Measurements from ENCODE around the gene PACSIN2. TPM values are rescaled to one million over a fixed set of nuclear protein-coding genes. Genes with fewer than 3 reads are reported as not detected.

The PACSIN2 gene
- total and polyA plus RNA-seq, 2 experiments from 2014 or later, result 23.5 to 57.3 TPM

- TF ChIP-seq ETS1 (IDR thresholded peaks at IDR 0.05) (no peak), CTCF (conservative IDR thresholded peaks at IDR 0.05; ENCODE audit: low read depth in 2 of 2) (no peak), JUNB (IDR thresholded peaks at IDR 0.05; ENCODE audit: unreplicated experiment) (no peak), POLR2AphosphoS5 (IDR thresholded peaks at IDR 0.05; ENCODE audit: low read depth) (no peak), NANOG (IDR thresholded peaks at IDR 0.05; ENCODE audit: borderline replicate concordance) (no peak), CREB1 (CRISPR knock-in tag; IDR thresholded peaks at IDR 0.05; ENCODE audit: low read depth) (no peak), STAT1 (IDR thresholded peaks at IDR 0.05; ENCODE audit: unreplicated experiment) (no peak), ZNF331 (CRISPR knock-in tag; IDR thresholded peaks at IDR 0.05; ENCODE audit: low read depth) (no peak), ZNF114 (CRISPR knock-in tag; IDR thresholded peaks at IDR 0.05) (no peak)
These were observed 16.7 kb upstream of the PACSIN2 start (continued) for GRCh38 chr22:43031617-43032016.

DNA sequence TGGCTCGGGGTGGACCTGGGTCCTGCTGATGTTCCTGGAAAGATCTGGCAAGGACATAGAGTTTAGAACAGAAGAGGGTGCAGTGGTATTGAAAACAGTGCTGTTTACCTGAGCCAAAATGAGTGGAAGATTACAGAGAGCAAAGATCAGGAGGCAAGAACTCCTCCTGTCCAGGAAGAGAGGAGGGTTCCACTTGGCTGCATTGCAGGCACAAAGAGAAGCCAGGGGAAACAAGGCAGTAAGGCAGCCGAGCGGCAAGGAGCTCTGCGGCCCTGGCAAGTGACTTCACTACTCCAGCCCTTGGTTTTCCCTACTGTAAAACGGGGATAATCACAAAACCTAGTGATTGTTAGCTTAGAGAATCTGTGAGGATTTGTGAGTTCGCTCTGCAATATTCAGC, 3.7 kb upstream of the PACSIN2 start:
- Mint-ChIP-seq H3K9me3 (peaks cover 4% of the 10 kb centered on the region), H3K4me1 (peaks cover 4% of the 10 kb centered on the region), H3K27me3 (ENCODE audit: insufficient read depth, low read depth, poor library complexity) (peaks cover 10% of the 10 kb centered on the region), H3K36me3 (ENCODE audit: low read depth) (peaks cover 8% of the 10 kb centered on the region), H3K27ac (no peak overlapping the region), H3K4me3 (no peak overlapping the region)
- no peak for ATAC-seq
- Histone ChIP-seq H3K4me2 (no peak overlapping the region), H2AFZ (no peak overlapping the region), H3K36me3 (ENCODE audit: insufficient read depth) (no peaks in the 10 kb centered on the region), H3K27me3 (ENCODE audit: insufficient read depth) (peaks cover 4% of the 10 kb centered on the region; the same call in 1 of the 2 replicates), H4K20me1 (replicated peaks; ENCODE audit: insufficient read depth) (peaks cover 4% of the 10 kb centered on the region), H3K4me1 (ENCODE audit: insufficient read depth) (peaks cover 14% of the 10 kb centered on the region), H3K79me2 (replicated peaks; ENCODE audit: insufficient read depth) (peaks cover 7% of the 10 kb centered on the region), H3K9me2 (ENCODE audit: insufficient read depth) (no peaks in the 10 kb centered on the region), H3F3A (replicated peaks; ENCODE audit: low read depth) (peaks cover 4% of the 10 kb centered on the region; the same call in 1 of the 2 replicates), H3K4me3 (no peak overlapping the region), H3K27ac (ENCODE audit: low read depth) (no peak overlapping the region)
- no peak for TF ChIP-seq ZNF462 (CRISPR knock-in tag; IDR thresholded peaks at IDR 0.05)
- TF ChIP-seq ETS1 (IDR thresholded peaks at IDR 0.05), result no peak
- TF ChIP-seq JUNB (IDR thresholded peaks at IDR 0.05; ENCODE audit: unreplicated experiment), result no peak
- no peak for DNase-seq (ENCODE audit: low spot score)

Data from GM23338 (cell line).